Measurements from ENCODE around the gene PRR33.

Gene PRR33

DNA sequence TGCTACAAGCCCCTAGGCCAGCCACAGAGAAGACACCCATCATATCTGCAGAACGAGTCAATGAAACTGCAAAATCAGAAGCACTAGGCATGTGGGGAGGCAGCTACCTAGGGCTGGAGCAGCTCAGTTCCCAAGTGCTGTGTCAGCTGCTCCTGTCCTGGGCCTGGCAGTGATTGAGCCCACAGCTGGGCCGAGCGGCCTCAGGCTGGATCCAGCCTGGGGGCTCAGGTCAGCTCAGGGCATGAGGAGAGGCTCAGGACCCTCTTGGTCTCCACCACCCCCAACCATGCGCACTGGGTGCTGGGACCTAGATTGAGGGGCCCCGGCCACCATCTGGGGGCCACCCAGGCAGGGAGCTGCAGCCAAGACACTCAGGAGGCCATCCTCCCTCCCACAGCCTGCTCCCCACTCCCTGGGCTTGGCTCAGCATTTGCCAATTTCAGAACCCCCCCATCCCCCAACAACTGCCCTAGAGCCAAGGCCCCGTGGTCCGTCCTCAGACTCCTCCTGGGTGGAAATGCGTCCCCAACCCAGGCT is 25.4 kb upstream of the PRR33 start:
- DNase-seq (ENCODE audit: low read depth, low spot score): no peak

DNA sequence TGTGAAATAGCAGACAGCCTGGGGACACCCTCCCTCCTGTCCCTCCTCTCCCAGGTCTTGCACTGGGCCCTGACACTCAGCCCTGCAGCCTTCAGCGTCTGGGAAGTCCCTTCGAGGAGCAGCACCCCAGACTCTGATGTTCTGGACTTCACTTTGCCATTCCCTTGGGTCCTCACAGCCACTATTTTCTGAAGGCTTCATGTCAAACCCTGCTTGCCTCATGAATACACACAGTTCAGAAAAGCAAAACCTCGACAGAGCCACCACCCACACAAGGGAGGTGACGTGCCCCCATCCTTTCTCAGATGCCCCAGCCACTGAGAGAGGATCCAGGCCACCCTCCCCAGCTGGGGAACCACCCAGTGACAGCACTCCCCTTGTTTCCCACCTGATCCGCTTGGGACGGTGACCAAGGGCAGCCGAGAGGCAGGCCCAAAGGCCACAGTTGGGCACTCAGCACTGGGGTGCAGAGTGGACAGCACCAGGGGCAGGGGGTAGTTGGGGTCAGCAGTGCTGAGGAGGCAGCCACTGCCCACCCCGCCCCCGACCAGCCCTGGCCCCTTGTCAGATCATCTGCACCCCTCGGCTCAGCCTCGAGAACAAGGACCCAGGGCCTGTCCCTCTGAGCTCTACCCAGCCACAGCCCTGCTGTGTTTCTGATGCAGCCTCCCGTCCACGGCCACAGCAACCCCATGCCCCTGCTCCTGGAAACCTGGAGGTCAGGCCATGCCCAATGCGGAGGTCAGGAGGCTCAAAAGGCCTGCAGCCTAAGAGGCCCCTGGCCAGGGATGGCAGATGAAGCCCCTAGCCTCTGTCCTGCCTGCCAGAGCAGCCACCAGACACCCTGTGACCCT is 24.7 kb upstream of the PRR33 start:
- DNase-seq (ENCODE audit: low read depth, low spot score): no peak

DNA sequence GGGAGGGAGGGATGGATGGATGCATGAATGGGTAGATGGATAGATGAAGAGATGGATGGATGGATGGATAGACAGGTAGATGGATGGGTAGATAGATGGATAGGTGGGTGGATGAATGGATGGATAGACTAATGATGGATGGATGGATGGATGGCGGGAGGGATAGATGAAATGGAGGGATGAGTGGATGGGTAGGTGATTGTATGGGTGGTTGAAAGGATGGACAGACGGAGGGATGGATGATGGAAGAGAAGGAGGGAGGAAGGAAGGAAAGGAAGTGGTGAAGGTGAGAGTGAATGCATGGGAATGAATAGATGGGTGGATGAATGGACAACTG is 24.1 kb upstream of the PRR33 start:
- DNase-seq (ENCODE audit: low read depth, low spot score): no peak

DNA sequence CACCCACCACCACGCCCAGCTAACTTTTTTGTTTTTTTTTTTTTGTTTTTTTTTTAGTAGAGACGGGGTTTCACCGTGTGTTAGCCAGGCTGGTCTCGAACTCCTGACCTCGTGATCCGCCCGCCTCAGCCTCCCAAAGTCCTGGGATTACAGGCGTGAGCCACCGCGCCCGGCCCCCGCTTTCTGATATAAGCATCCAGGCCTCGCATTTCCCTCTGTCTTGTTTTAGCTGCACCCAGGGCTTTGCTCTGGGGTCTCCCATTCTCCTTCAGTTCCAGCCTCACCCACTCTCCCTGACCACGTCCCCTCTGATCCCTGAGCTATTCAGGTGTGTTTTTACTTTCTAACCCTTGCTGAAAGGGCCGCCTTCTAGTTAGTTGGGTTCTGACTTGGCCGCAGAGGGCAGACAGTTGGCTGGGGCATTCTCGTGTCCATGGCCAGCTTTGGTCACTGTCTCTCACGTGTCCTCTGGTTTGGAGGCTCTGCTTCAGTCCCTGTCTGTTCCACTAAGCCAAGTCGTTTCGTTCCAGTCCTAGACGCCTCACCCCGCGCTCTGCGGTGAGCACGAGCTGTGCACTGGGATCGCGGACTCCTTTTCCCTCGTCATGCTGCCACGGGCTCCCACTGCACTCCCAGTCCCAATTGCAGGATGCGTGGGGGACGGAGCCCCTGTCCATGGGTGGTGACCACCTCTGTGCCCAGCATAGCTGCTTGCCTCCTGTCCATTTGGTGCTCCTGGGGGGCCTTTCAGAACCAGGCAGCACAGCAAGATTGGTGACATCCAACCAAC is 21.8 kb upstream of the PRR33 start:
- DNase-seq (ENCODE audit: low read depth, low spot score): no peak

DNA sequence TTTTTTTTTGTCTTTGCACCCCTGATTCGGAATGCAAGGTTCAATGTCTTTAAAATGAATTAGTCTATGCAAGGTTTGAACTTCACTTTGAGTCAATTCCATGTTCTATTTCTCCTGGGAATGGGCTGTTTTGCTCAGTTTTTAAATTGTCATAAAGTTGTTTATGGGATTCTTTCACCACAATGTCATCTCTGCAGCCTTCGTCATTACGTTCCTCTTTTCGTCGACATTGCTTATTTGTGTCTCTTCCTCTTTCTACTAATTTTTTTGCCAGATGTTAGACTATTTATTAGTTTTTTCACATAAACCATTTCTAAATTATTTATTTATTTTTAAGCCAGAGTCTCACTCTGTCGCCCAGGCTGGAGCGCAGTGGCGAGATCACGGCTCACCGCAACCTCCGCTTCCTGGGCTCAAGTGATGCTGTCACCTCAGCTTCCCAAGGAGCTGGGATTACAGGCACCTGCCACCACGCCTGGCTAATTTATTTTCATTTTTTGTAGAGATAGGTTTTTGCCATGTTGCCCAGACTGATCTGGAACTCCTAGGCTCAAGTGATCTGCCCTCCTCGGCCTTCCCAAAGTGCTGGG is 20.7 kb upstream of the PRR33 start:
- DNase-seq (ENCODE audit: low read depth, low spot score): no peak

DNA sequence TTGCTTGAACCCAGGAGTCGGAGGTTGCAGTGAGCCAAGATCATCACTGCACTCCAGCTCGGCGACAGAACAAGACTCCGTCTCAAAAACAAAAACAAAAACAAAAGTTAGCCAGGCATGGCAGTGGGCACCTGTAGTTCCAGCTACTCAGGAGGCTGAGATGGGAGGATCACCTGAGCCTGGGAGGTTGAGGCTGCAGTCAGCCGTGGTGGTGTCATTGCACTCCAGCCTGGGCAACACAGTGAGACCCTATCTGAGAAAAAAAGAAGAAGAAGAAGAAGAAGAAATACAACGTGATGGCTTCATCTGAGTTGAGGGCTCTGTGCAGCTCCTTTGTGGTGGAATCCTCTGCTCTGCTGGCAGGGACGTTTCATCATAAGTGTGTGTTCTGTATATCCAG is 17.8 kb upstream of the PRR33 start:
- DNase-seq (ENCODE audit: low read depth, low spot score): no peak

DNA sequence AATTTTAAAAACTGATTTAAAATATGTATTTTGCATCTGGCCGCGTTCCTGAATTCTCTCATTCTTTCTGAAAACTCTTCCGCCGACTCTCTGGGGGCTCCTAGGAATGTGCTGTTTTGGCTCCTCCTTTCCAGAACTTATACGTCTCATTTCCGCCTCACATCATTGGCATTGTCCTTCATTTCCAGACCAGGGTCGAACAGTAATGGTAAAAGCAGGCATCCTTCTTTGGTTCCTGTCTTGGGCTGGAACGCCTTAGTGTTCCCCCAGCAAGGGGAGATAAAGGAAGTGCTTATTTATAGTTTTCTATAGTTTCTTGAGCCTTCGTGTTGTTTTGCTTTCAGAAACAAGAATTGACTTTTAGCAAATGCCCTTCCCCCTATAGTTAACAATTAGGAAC is 16.9 kb upstream of the PRR33 start:
- no peak for DNase-seq (ENCODE audit: low read depth, low spot score)

DNA sequence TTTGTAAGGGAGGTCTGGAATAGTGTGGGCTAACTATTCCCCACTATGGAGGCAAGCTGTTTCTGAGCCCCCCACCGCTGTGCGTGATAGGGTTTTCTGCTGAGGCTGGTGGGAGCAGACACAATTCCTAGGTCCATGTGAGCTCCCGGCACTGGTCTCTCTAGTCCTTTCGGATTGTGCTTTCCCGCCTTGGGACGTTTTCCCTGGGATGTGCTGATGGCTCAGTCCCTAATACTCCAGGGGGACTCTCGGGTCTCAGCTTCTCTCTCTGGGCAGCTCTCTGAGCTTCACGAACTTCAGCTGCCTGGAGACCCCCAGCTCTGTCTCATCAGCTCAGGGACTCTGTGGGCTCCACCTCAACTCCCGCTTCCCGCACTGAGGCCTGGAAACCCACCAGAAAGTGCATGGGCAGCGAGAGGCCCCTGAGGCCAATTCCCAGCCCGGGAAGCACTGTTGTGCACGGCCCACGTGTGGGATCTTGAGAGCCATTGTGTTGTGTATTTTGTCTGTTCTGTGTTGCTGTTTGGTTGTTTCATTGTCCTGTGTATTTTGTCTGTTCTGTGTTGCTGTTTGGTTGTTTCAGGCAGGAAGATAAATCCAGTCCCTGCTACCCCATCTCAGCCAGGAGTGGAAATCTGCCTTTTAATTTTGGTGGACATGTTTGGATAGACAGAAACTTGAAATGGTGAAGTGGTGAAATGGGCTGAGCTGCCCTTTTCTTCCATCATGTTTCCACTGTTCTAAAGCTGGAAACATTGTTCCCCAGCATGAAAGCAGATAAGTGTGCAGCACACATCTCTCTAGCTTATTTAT is 15.1 kb upstream of the PRR33 start:
- DNase-seq (ENCODE audit: low read depth, low spot score): no peak

DNA sequence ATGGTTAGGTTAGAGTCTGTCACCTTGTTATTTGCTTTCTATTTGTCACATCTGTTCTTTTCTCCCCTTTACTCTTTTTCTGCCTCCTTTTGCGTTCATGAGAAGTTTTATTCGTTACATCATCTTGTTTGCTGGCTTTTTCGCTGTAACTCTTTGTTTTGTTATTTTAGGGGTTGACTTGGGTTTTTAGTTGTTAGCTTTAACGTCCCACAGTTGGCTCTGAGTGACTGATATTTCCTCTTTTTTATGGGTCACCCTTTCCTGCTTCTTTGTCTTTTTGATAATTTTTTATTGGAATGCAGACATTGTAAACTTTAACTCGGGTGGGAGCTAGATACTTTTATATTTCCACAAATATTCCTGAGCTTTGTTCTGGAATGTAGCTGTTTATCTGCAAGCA is 14.5 kb upstream of the PRR33 start:
- DNase-seq (ENCODE audit: low read depth, low spot score): no peak

DNA sequence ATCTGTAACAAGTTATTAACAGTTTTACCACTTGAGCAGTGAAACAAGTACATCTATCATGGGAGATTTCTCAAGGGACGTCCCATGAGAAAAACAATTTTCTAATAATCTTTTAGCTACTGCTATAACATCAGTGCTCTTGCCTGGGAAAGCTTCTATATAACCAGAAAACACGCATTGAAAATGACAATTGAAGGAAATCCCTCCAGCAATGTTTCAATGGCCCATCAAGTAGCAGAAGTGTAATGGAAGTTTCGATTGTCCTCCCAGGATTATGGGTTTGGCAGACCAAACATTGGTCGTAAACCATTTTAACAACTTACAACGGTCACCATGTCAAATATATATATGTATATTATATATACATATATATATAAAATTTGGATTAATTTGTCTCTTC is 8.0 kb upstream of the PRR33 start:
- DNase-seq (ENCODE audit: low read depth, low spot score): no peak

DNA sequence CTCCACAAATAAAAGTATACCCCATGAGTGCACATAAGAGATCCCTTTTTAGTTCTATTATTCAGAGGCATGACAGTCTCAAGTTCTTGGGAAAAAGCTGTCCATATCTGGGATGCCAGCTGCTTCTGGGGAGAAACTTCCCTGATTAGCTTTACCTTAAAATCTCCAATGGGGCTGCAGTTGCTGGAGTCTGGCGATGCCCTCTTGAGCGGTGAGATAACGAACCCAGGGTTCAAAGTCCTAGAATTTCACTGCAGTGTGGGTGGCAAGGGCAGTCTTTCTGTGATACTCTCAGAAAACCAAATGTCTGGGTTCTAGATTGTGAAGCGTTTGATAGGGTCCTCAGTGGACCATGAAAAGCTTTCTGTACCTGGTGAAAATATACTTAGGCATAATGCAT is 7.4 kb upstream of the PRR33 start:
- no peak for DNase-seq (ENCODE audit: low read depth, low spot score)

DNA sequence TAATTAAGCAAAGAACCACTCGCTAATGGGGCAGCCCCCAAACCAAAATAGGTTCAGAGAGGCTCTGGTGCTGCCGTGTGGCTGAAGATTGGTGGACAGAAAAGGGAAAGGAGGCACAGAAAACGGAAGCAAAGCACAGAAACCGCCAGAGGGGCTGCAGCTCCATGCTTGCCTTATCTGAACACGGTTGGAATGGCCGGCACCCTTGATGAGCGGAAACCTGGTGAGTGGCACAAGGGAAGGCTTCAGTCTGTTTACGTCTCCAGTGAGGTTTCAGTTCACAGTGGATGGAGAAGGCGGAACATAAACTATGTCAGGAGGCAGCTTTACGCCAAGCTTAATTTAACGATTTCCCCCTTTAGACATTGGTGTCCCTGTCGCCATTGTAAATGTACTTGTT is 5.2 kb upstream of the PRR33 start:
- no peak for DNase-seq (ENCODE audit: low read depth, low spot score)

DNA sequence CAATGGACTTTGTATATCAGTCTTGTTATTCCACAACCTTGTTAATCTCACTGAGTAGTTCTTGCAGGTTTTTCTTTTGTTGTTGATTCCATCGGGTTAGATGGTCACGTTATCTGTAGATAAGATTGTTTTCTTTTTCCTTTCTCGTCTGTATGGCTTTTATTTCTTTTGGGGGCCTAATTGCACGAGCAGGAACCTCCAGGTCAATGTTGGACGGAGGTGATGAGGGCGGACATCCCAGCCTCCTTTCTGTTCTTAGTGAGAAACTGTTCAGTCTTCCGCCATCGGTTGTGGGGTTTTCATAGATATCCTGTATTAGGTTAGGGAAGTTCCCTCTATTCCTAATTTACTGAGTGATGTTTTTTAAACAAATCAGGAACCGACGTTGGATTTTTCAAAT is 4.8 kb upstream of the PRR33 start:
- no peak for DNase-seq (ENCODE audit: low read depth, low spot score)

DNA sequence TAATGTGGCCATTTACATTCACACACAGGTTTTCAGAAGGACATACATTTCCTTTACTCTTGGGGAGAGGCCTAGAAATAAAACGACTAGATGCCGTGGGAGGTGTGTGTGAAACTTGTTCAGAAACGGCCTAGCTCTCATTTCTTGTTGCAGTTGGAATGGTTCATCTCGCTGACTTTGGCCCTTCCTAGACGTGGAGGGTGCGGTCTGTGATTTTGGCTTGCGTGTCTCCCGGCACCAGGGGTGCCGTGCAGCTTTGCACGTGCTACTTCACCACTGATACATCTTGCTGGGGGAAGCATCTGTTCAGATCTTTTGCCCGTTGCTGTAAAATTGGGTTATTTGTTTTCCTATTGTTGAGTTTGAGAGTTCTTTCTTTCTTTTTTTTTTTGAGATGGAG is 3.1 kb upstream of the PRR33 start:
- DNase-seq (ENCODE audit: low read depth, low spot score): no peak

DNA sequence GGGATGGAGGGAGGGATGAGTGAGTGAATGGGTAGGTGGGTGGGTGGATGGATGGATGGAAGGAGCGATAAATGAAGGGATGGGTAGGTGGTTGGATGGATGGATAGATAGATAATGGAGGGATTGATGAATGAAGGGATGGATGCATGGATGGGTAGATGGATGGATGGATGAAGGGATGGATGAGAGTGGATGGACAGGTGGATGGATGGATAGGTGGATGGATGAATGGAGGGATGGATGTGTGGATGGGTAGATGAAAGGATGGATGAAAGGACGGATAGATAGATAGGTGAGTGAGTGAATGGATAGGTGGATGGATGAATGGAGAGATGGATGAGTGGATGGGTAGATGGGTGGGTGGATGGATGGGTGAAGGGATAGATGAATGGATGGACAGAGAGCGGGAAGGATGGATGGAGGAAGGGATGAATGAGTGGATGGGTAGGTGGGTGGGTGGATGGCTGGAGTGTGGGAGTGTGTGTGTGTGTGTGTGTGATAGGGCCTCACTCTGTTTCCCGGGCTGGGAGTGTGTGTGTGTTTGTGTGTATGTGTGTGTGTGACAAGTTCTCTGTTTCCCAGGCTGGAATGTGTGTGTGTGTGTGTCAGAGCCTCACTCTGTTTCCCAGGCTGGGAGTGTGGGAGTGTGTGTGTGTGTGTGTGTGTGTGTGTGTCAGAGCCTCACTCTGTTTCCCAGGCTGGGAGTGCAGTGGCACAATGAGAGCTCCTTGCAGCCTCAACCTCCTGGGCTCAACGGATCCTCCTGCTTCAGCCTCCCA is 2.1 kb upstream of the PRR33 start:
- DNase-seq (ENCODE audit: low read depth, low spot score): no peak

DNA sequence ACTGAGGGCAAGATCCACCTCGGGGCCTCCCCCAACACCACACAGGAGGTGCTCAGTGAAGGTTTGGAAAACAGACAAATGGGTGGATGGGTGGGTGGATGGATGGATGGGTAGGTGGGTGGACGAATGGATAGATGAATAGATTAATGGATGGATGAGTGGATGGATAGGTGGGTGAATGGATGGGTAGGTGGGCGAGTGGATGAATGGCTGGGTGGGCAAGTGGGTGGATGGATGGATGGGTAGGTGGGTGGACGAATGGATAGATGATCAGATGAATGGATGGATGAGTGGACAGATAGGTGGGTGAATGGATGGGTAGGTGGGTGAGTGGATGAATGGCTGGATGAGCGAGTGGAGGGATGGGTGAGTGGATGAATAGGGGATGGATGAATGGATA is 863 bp upstream of the PRR33 start:
- no peak for DNase-seq (ENCODE audit: low read depth, low spot score)

DNA sequence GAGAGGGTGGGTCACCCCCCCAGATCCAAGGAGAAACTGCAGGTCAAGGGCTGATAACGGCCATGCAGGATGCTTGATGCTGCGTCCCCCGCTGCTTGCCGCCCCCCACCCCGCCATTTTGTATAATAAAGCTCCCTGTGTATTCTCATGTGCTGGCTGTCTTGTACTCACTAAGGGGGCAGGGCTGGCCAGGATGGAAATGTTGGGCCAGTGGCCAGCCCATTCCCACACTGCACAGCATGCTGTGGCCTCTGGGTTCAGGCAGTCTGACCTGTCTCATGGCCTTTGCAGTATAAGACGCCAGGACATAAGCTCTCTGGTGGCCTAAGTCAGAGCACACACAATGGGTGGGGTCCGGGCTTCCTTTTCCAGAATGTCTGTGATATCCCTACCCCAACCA is 421 bp upstream of the PRR33 start:
- DNase-seq (ENCODE audit: low read depth, low spot score): no peak

DNA sequence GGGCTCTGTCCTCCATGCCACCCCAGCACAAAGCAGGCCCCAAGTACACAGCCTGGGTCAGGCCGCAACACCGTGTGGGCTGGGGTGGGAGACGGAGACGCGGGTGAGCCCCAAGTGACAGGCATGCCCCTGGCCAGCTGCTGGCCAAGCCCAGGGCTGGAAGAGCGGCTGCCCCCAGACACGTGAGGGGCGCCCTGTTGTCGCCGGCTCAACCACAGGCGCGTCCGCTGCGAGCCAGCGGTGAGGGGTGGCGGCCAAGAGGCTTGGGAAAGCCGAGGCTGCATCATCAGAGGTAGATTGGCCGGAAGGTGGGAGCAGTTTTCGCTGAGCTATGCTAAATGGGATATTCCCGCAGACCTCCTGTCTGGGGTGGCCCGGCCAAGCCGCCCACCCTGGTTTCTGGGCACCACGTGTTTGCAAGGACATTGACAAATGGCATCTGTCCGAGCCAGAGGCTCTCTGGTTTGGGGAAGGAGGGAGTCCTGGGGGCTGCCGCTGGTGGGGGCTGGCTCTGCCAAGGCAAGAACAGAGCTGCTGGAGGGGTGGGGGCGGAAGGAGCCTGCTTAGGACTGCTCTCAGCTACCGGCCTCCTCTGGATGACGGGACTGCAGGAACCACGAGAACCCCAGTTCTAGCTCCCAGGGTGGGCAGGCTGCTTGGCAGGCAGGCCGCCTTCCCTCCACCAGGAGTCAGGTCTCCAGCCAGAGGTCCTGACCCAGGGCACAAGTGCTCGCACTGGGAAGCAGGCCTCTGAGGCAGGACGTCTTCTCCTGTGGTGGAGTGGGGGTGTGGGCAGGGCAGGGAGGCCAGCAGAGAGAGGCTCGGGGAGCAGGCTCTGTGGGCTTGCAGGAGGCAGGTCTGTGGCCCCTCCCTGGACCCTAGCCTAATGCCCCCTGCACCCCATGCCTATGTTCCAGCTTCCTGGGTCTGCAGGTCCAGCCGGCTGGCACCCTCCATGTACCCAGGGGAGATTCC is 552 bp downstream of the PRR33 start:
- DNase-seq (ENCODE audit: low read depth, low spot score): no peak

DNA sequence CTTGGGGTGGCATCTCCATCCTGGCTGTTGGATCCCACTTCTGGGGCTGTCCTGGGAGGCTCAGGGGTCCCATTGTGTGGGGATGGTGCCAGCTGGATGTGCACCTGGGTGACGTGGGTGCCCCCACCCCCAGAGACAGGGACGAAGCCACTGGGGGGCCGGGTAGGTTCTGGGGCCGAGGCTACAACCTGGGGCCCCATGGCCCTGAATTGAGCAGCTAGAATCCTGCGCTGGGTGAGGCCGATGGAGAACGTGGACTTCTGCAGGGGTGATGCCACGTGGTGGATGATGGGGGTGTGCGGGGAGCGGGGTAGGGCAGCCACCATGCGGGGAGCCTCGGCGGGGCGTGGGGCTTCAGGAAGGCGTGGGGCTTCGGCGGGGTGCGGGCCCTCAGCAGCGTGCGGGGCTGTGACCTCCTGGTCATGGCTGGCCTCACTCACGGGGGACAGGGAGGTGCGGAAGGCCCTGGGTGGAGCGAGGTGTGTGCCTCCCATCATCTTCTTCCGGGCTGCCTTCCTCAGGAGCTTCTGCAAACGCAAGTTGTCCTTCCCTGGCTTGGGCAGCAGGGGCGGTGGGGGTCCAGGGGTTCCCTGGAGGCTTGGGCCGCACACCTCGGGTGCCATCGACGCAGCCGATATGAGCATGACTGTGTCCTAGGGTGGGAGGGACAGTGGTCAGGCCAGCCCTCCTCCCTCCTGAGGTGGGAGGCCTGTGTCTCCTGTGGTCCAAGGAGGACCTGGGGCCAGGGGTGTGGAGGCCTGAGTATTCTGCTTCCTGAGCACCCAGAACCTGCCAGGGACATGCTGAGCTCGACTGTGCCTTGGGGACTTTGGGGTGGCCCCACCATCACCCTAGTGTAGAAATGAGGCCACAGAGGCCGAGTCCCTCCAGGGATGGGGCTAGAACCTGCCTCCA is 1.5 kb downstream of the PRR33 start:
- DNase-seq (ENCODE audit: low read depth, low spot score): no peak

All from astrocyte of the hippocampus (primary cell).